H54 (cell line): ENCODE results near the gene PTS.

ENCODE experiments used
- DNase-seq: peaks from one replicate; pipeline ENCODE4 v3.0.0; 2011; ENCODE audit warnings: low spot score, mixed read lengths; ENCODE audit not compliant: insufficient read length
- FAIRE-seq: peaks from 3 replicates; lab custom pipeline; 2011; peaks lifted over from hg19 to GRCh38; lab: Jason Lieb, UNC
- POLR2A ChIP-seq: IDR thresholded peaks from 2 replicates; pipeline ENCODE4 v1.6.1; 2011; ENCODE audit warnings: low read depth, mild to moderate bottlenecking, low read length

The PTS gene

GRCh38 chr11:112265659-112266409, 39.6 kb downstream of the PTS start:
- FAIRE-seq (no peak), DNase-seq (no peak)
- TF ChIP-seq POLR2A = no peak

- FAIRE-seq = no peak
- no peak for DNase-seq
- TF ChIP-seq POLR2A = no peak
These were observed 40.2 kb downstream of the PTS start for GRCh38 chr11:112266410-112266778.

GRCh38 chr11:112267188-112267591, 41.0 kb downstream of the PTS start:
- TF ChIP-seq POLR2A = no peak
- FAIRE-seq (no peak), DNase-seq (no peak)

- no peak for TF ChIP-seq POLR2A
- no peak for DNase-seq
- FAIRE-seq = no peak
These were observed 42.2 kb downstream of the PTS start for GRCh38 chr11:112268406-112268805.

GRCh38 chr11:112269139-112269538, 42.9 kb downstream of the PTS start:
- no peak for FAIRE-seq
- DNase-seq = no peak
- TF ChIP-seq POLR2A = no peak

- DNase-seq (no peak), FAIRE-seq (no peak)
- TF ChIP-seq POLR2A = no peak
These were observed 44.4 kb downstream of the PTS start for GRCh38 chr11:112270551-112271180.

GRCh38 chr11:112271242-112271641, 45.0 kb downstream of the PTS start:
- FAIRE-seq = no peak

GRCh38 chr11:112273066-112273465, 46.8 kb downstream of the PTS start:
- FAIRE-seq = no peak
- TF ChIP-seq POLR2A = no peak
- no peak for DNase-seq

More at GRCh38 chr11:112271242-112271641, 45.0 kb downstream of the PTS start:
- no peak for DNase-seq
- TF ChIP-seq POLR2A = no peak

- no peak for TF ChIP-seq POLR2A
- FAIRE-seq (no peak), DNase-seq (no peak)
These were observed 48.0 kb downstream of the PTS start for GRCh38 chr11:112274007-112274783.

GRCh38 chr11:112277029-112277428, 50.8 kb downstream of the PTS start:
- DNase-seq = no peak
- no peak for FAIRE-seq
- TF ChIP-seq POLR2A = no peak

GRCh38 chr11:112277941-112278340, 51.7 kb downstream of the PTS start:
- FAIRE-seq (no peak), DNase-seq (no peak)
- no peak for TF ChIP-seq POLR2A

- FAIRE-seq = no peak
- no peak for DNase-seq
- TF ChIP-seq POLR2A = no peak
These were observed 52.6 kb downstream of the PTS start for GRCh38 chr11:112278803-112279202.

GRCh38 chr11:112279901-112280267, 53.7 kb downstream of the PTS start:
- FAIRE-seq (no peak), DNase-seq (no peak)
- TF ChIP-seq POLR2A = no peak
